LNCaP clone FGC (cell line): Measurements from ENCODE around the gene CISD1.

Experiments used
- DNase-seq: peaks from one replicate; pipeline ENCODE4 v3.0.0-alpha.2; 2011; ENCODE audit warnings: low read depth
- H3K4me3 ChIP-seq: 2 replicates; pipeline ENCODE4 v1.5.1; 2011; ENCODE audit warnings: mild to moderate bottlenecking, low read depth, low read length, control low read depth
- TF ChIP-seq, protein P1 (sequence below): IDR thresholded peaks from 2 replicates; pipeline ENCODE4 v1.5.1; 2012; ENCODE audit warnings: mild to moderate bottlenecking; ENCODE audit not compliant: control insufficient read depth, insufficient read depth; ENCODE audit errors: extremely low read depth

Gene CISD1

DNA sequence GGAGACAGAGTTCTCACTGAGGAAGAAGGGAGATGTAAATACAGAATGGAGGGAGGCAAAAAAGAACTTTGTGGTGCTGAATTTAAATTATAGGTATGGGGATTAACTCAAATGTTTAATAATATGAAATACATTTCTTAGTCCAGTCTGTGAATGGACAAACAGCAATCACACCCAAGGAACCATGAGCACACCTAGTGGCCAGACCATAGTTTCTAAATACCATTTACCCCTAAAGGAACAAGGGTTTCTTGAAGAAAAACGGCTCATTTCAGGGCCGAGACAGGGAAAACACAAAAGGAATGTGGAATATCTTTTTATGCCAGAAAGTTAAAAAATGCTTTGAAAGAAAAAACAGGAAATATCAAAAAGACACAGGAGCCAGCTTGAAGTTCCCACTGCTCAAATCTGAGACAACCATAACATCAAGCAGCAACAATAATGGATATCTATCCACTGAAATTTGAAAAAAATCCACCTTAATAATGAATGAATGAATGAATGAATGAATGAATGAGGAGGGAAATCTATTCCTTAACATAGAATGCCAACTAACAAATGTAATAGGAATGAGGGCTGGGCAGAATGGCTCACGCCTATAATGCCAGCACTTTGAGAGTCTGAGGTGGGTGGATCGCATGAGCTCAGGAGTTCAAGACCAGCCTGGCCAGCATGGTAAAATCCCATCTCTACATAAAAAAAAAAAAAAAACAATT, 9.8 kb upstream of the CISD1 start:
- DNase-seq = no peak
- H3K4me3 ChIP-seq = no peak overlapping the region
- TF ChIP-seq, protein P1, sequence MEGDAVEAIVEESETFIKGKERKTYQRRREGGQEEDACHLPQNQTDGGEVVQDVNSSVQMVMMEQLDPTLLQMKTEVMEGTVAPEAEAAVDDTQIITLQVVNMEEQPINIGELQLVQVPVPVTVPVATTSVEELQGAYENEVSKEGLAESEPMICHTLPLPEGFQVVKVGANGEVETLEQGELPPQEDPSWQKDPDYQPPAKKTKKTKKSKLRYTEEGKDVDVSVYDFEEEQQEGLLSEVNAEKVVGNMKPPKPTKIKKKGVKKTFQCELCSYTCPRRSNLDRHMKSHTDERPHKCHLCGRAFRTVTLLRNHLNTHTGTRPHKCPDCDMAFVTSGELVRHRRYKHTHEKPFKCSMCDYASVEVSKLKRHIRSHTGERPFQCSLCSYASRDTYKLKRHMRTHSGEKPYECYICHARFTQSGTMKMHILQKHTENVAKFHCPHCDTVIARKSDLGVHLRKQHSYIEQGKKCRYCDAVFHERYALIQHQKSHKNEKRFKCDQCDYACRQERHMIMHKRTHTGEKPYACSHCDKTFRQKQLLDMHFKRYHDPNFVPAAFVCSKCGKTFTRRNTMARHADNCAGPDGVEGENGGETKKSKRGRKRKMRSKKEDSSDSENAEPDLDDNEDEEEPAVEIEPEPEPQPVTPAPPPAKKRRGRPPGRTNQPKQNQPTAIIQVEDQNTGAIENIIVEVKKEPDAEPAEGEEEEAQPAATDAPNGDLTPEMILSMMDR = no peak

DNA sequence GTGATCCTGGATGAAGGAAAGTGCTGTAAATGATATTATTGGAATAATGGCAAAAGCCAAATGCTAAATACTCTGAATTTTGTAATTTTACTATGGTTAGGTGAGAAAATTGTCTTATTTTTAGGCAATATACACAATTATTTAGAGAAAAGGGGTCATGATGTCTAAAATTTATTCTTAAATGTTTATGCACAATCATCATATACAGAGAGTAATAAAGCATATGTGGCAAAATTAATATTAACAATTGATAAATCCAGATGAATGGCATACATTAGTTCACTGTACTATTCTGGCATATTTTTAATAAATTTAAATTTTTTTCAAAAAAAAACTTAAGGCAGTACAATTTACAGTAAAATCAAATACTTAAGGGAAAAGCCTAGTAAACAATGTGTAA, 8.6 kb upstream of the CISD1 start:
- no peak overlapping the region for H3K4me3 ChIP-seq
- DNase-seq = no peak
- TF ChIP-seq, protein P1 = no peak

DNA sequence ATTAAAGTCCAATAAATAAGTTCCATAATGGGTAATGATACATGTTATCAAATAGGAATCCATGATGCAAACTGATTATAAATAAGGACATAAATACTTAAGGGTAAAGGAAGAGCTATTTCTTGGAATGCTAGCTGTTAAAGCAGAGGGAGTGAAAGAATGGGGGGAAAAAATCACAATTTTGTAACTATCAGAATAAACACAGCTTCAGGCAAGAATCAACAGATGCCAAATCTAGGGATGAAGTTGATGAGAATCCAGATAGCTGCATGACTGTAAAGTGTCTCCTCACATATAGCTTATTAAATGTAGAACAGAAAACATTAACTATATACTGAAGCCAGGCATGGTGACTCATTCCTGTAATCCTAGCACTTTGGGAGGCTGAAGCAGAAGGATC, 6.2 kb upstream of the CISD1 start:
- TF ChIP-seq, protein P1 = no peak
- no peak for DNase-seq
- no peak overlapping the region for H3K4me3 ChIP-seq

DNA sequence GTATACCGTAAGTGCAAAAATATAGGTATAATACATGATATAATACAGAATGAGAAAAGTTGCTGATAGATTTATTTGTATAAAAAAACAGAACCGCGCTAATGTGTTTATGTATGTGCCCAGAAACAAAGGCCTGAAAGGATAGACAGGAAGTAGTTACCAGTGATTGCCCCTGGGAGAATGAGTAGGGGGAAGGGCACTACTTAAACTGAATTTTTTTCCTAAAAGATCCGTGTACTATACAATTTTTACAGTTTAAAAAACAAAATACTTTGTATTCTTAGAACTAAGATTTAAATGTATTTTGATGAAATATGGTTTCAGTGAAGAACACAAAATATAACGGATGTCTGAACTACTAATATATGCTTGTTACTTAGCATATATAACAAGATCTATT, 4.2 kb upstream of the CISD1 start:
- DNase-seq = no peak
- TF ChIP-seq, protein P1 = no peak
- H3K4me3 ChIP-seq = no peak overlapping the region

DNA sequence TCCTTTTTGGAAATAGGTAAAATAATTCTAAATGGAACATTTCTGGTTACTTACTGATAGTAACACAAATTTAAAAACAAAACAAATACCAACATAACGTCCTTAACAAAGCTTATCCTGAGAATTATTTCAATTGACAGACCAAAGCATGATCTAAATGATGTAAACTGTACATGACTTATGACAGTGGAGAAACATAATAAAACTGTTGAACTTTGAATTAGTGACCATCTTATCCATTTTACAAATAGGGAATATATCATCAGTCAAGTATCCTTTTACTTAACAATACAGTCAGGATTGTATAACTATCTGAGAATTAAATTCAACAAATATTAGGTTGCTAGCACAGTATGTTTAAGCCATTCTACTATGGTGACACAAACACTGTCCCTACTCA, 3.7 kb upstream of the CISD1 start:
- TF ChIP-seq, protein P1 = no peak
- H3K4me3 ChIP-seq = no peak overlapping the region
- DNase-seq = no peak

DNA sequence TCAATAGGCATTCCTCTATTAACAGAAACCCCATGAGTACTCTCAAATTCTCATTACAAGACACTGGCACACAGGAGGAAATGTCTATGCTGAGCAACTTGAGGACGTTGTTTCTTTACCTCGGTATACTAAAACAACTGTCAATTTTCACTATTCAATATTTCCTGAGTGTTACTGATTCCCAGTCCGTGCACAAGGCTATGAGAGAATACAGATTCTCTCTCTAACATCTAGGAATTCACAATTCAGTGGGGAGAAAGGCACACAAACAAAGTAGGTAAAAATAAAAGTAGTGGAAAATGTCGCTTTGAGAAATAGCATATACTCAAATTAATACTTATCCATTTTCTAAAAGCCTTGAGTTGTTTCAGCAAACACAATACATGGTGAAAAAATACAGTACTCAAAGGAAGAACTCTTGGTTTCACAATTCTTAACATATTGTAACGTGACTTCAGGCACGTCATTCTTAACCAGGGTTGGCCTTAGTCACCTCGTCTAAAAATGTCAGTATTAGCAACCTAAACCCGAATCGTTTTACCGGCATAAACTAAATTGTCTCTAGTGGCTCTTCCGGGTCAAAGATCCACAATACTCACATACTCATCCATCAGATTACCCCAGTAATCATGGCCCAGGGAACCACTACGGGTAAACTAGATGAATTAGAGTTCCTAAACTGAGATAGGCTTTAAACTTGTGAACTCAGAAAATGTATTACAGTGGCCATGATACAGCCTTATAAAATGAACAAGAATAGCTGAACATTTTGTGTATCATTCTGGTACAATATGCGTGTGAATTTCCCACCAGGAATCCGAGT, 2.7 kb upstream of the CISD1 start:
- TF ChIP-seq, protein P1 = no peak
- peak overlapping the region; percentile 70 for H3K4me3 ChIP-seq
- DNase-seq = no peak
